ENCODE results near the gene GMFB. TPM values are rescaled to one million over a fixed set of nuclear protein-coding genes. Genes with fewer than 3 reads are reported as not detected.

GMFB gene
- total RNA-seq, 1 donor = 19.4 TPM

DNA sequence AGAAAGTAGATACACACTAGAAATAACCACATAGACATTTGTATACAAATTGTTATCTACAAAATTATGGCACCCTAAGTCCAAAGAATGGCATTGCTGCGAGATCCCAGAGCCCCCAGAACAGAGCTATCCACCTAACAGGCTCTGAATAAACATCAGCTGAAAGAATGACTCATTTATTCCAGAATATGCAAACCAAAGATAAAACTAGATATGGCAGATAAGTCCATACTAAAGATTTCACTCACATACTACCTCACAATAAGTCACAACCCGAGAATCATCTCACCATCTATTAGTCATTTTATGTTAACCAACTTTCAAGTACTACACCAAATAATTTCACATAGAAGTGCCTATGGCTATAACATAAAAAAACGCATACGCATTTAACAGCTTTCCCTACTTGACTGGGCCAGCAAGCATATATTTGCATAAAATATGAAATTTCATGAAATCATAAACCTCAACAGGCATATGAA lies 53.2 kb downstream of the GMFB start:
- DNase-seq (ENCODE audit: low read depth in 2 of 3, low spot score in 2 of 3) = peak in 2 of 3 donors; percentile 20 to 30

DNA sequence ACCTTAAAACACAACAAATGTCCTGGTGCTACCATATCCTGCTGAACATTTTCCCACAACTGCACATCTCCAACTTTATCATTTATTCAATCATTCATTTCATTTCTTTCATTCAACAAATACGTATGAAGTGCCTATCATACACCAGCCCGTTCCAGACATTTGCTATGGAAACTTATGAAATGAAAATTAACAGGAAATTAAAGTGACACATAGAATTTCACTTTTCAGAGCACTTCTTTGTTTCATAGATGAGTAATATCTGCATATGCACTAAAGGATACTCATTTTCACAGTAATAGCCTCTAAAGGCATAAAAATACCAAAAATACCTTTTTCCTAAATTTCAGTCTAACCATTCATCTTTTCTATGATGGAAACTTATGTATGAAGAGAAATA lies 60.3 kb downstream of the GMFB start:
- DNase-seq (ENCODE audit: low read depth in 2 of 3, low spot score in 2 of 3) = no peak

DNA sequence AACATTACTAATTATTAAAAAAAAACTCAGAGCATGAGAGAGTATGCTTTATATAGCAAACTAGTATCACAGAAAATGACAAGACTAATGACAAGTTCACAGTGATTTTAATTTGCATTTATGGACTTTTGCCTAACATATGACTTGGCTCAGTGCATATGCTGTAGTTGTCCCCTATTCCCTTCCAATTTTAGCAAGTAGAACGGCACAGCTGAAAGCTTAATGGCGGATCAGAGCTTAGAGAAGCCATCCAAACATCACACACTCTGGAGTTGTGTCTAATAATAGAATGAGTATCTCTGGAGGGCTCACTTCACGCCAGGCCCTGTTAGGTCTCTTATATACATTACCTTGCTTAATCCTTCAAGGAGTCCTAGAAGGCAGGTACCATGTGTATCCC lies 60.9 kb downstream of the GMFB start:
- DNase-seq (ENCODE audit: low read depth in 2 of 3, low spot score in 2 of 3) = no peak

DNA sequence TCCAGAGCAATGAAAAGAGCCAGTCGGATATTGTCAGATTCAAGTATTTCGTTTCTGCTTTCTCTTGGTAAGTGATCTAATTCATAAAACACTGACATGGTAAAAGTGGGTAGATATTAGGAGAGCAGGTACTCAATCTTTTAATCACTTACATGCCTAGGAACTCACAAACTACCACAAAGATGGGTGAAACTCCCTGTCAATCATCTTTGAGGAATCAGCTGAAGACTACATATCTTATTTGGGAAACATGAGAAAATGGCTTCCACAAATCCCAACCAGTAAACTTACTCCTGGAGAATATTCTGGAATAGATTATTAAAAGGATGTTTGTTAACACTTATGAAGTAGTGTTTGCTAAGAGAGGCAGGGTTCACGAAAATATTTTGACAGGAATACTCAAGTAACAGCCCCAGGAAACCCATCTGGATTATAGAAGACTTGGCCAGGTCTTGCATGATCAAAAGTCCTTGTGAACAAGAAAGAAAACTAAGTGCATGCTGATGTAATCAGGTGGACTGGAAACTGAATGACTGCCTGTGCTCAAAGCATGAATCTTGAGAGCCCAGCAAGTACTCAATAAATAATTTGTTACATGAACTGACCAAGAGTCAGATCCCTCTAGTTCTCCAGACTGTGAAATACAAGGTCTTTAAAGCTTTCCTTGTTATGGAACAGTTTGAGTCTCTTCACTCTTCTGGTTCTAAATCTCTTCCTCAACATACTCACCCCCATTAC lies 63.1 kb downstream of the GMFB start:
- no peak for DNase-seq (ENCODE audit: low read depth in 2 of 3, low spot score in 2 of 3)

DNA sequence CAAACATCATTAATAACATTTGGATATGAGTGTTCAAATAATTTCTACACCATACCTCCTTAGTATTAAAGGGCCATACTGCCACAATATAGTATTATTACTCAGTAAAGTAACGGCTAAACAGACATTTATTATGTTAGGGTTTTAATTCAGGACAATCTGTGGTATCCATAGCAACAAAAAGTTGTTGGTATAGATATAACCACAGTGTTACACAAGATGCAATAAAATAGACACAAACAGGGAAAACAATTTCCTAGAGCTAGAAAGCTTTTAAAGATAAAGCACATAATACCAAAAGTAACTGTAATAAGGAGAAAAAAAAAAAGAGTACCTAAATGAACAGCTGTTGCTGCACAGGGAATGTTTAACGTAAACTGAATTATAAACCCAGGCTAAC lies 63.7 kb downstream of the GMFB start:
- no peak for DNase-seq (ENCODE audit: low read depth in 2 of 3, low spot score in 2 of 3)

Other genes starting within 250 kb of the GMFB start
- gene CDKN3, start 92.0 kb downstream of the GMFB start, total RNA-seq = 5.7 TPM
- gene CNIH1, start 47.6 kb downstream of the GMFB start, total RNA-seq = 195 TPM
- 7.3 TPM for gene CGRRF1, start 20.9 kb upstream of the GMFB start, total RNA-seq
- 2.7 TPM for gene SAMD4A, start 78.1 kb upstream of the GMFB start, total RNA-seq